Measurements from ENCODE around the gene OR52I2. TPM values are rescaled to one million over a fixed set of nuclear protein-coding genes. Genes with fewer than 3 reads are reported as not detected.

The OR52I2 gene
- polyA plus RNA-seq, 1 donor from 2014 or later = not detected

DNA sequence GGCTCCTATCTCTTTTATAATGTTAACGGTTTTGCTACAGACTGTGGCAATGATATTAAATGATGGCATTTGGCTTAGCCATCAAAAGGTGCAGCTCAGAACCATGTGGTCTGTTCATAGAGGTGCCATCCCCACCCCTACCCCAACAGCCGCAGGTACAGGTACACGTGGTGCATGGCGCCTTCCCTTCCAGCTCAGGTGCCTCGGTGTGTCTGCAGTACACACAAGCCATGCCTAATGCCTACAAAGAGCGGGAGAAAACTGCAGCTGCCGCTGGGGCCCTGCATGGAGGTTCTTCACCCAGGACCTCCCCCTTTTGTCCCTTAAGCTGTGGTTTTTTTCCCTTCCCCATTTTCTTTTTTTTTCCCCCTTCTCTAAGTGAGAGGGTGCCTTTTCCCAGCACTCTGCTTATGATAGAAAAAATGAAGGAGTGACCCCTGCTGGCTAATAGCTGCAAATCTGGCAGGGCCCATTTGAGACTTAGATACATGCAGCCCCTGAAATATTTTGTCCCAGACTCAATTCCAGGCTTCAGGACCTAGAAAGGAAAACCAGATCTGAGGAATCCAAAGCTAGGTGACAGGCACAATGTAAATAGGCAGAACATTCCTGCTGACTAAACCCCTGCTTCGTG, 30.1 kb upstream of the OR52I2 start:
- H3K27ac ChIP-seq (ENCODE audit: low read length) = no peak overlapping the region
- no peaks in the 10 kb centered on the region for H3K9me3 ChIP-seq (ENCODE audit: low read length)
- no peaks in the 10 kb centered on the region for H3K27me3 ChIP-seq (ENCODE audit: insufficient read depth, low read depth, low read length)
- no peak overlapping the region for H3K9ac ChIP-seq (ENCODE audit: low read length)
- no peaks in the 10 kb centered on the region for H4K20me1 ChIP-seq (ENCODE audit: insufficient read depth)
- no peaks in the 10 kb centered on the region for H3F3A ChIP-seq (ENCODE audit: insufficient read depth, low read length, poor library complexity, severe bottlenecking)
- H3K9me2 ChIP-seq (ENCODE audit: insufficient read depth, low read length) = no peaks in the 10 kb centered on the region
- H3K79me2 ChIP-seq (replicated peaks; ENCODE audit: insufficient read depth, low read length) = no peaks in the 10 kb centered on the region
- no peak overlapping the region for H3K4me3 ChIP-seq (ENCODE audit: low read length)
- no peak overlapping the region for H3K4me2 ChIP-seq (ENCODE audit: low read length)
- no peaks in the 10 kb centered on the region for H3K36me3 ChIP-seq (ENCODE audit: insufficient read depth, low read length)
- no peak for TF ChIP-seq EP300 (conservative IDR thresholded peaks at IDR 0.05; ENCODE audit: poor library complexity, severe bottlenecking)
- TF ChIP-seq, protein P1, sequence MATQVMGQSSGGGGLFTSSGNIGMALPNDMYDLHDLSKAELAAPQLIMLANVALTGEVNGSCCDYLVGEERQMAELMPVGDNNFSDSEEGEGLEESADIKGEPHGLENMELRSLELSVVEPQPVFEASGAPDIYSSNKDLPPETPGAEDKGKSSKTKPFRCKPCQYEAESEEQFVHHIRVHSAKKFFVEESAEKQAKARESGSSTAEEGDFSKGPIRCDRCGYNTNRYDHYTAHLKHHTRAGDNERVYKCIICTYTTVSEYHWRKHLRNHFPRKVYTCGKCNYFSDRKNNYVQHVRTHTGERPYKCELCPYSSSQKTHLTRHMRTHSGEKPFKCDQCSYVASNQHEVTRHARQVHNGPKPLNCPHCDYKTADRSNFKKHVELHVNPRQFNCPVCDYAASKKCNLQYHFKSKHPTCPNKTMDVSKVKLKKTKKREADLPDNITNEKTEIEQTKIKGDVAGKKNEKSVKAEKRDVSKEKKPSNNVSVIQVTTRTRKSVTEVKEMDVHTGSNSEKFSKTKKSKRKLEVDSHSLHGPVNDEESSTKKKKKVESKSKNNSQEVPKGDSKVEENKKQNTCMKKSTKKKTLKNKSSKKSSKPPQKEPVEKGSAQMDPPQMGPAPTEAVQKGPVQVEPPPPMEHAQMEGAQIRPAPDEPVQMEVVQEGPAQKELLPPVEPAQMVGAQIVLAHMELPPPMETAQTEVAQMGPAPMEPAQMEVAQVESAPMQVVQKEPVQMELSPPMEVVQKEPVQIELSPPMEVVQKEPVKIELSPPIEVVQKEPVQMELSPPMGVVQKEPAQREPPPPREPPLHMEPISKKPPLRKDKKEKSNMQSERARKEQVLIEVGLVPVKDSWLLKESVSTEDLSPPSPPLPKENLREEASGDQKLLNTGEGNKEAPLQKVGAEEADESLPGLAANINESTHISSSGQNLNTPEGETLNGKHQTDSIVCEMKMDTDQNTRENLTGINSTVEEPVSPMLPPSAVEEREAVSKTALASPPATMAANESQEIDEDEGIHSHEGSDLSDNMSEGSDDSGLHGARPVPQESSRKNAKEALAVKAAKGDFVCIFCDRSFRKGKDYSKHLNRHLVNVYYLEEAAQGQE (IDR thresholded peaks at IDR 0.05; ENCODE audit: borderline replicate concordance) = no peak
- TF ChIP-seq RAD21 (conservative IDR thresholded peaks at IDR 0.05) = no peak
- TF ChIP-seq POLR2AphosphoS5 (IDR thresholded peaks at IDR 0.05) = no peak
- no peak for TF ChIP-seq SMC3 (conservative IDR thresholded peaks at IDR 0.05; ENCODE audit: poor library complexity)
- no peak overlapping the region for H2AFZ ChIP-seq (ENCODE audit: low read depth, low read length)

DNA sequence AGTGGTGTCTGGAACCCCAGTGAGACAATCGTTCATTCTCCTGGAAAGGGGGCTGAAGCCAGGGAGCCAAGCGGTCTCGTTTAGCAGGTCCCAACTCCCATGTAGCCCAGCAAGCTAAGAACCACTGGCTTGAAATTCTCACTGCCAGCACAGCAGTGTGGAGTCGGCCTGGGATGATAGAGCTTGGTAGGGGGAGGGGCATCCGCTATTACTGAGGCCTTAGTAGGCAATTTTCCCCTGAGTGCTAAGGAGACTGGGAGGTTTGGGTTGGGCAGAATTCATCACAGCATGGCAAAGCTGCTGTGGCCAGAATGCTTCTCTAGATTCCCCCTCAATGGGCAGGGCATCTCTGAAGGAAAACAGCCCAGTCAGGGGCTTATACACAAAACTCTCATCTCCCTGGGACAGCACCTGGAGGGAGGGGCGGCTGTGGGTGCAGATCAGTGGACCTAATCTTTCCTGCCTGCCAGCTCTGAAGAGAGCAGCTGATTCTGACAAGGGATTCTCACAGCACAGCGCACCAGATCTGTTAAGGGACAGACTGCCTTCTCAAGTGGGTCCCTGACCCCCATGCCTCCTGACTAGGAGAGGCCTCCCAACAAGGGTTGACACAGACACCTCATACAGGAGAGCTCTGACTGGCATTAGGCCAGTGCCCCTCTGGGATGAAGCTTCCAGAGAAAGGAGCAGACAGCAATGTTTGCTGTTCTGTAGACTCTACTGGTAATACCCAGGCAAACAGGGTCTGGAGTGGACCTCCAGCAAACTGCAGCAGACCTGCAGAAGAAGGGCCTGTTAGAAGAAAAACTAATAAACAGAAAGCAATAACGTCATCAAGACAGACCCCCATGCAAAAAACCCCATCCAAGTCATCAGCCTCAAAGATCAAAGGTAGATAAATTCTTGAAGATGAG, 21.8 kb upstream of the OR52I2 start:
- H3K4me3 ChIP-seq (ENCODE audit: low read length) = no peak overlapping the region
- no peaks in the 10 kb centered on the region for H3F3A ChIP-seq (ENCODE audit: insufficient read depth, low read length, poor library complexity, severe bottlenecking)
- H3K36me3 ChIP-seq (ENCODE audit: insufficient read depth, low read length) = no peaks in the 10 kb centered on the region
- H2AFZ ChIP-seq (ENCODE audit: low read depth, low read length) = no peak overlapping the region
- H3K4me2 ChIP-seq (ENCODE audit: low read length) = no peak overlapping the region
- H3K9me3 ChIP-seq (ENCODE audit: low read length) = no peaks in the 10 kb centered on the region
- H4K20me1 ChIP-seq (ENCODE audit: insufficient read depth) = no peaks in the 10 kb centered on the region
- H3K27me3 ChIP-seq (ENCODE audit: insufficient read depth, low read depth, low read length) = no peaks in the 10 kb centered on the region
- no peaks in the 10 kb centered on the region for H3K79me2 ChIP-seq (replicated peaks; ENCODE audit: insufficient read depth, low read length)
- H3K27ac ChIP-seq (ENCODE audit: low read length) = no peak overlapping the region
- TF ChIP-seq POLR2AphosphoS5 (IDR thresholded peaks at IDR 0.05) = no peak
- TF ChIP-seq, protein P1 (IDR thresholded peaks at IDR 0.05; ENCODE audit: borderline replicate concordance) = no peak
- TF ChIP-seq, protein P2, sequence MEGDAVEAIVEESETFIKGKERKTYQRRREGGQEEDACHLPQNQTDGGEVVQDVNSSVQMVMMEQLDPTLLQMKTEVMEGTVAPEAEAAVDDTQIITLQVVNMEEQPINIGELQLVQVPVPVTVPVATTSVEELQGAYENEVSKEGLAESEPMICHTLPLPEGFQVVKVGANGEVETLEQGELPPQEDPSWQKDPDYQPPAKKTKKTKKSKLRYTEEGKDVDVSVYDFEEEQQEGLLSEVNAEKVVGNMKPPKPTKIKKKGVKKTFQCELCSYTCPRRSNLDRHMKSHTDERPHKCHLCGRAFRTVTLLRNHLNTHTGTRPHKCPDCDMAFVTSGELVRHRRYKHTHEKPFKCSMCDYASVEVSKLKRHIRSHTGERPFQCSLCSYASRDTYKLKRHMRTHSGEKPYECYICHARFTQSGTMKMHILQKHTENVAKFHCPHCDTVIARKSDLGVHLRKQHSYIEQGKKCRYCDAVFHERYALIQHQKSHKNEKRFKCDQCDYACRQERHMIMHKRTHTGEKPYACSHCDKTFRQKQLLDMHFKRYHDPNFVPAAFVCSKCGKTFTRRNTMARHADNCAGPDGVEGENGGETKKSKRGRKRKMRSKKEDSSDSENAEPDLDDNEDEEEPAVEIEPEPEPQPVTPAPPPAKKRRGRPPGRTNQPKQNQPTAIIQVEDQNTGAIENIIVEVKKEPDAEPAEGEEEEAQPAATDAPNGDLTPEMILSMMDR (IDR thresholded peaks at IDR 0.05; ENCODE audit: poor library complexity, severe bottlenecking) = no peak
- no peak for TF ChIP-seq SMC3 (conservative IDR thresholded peaks at IDR 0.05; ENCODE audit: poor library complexity)
- TF ChIP-seq EP300 (conservative IDR thresholded peaks at IDR 0.05; ENCODE audit: poor library complexity, severe bottlenecking) = no peak
- TF ChIP-seq RAD21 (conservative IDR thresholded peaks at IDR 0.05) = no peak
- TF ChIP-seq EZH2 (IDR thresholded peaks at IDR 0.05; ENCODE audit: borderline replicate concordance, insufficient read depth, low read length, poor library complexity, severe bottlenecking) = no peak
- H3K9ac ChIP-seq (ENCODE audit: low read length) = no peak overlapping the region
- H3K9me2 ChIP-seq (ENCODE audit: insufficient read depth, low read length) = no peaks in the 10 kb centered on the region

Data from neural cell (in vitro differentiated cells).